GM18520 (cell line): Measurements from ENCODE around the gene POLK.
A peak's percentile ranks its signal among the peaks of the same experiment; 100 is the strongest.
"Not testable (repeated sequence)": the region's sequence is repeated elsewhere in the genome, so short reads cannot be mapped to it uniquely, and the experiment has no call there.

Experiments
- ATAC-seq: cut with Tn5 transposase; IDR thresholded peaks from one replicate; pipeline ENCODE4 v1.9.1; 2021; ENCODE audit not compliant: unreplicated experiment

POLK gene

DNA sequence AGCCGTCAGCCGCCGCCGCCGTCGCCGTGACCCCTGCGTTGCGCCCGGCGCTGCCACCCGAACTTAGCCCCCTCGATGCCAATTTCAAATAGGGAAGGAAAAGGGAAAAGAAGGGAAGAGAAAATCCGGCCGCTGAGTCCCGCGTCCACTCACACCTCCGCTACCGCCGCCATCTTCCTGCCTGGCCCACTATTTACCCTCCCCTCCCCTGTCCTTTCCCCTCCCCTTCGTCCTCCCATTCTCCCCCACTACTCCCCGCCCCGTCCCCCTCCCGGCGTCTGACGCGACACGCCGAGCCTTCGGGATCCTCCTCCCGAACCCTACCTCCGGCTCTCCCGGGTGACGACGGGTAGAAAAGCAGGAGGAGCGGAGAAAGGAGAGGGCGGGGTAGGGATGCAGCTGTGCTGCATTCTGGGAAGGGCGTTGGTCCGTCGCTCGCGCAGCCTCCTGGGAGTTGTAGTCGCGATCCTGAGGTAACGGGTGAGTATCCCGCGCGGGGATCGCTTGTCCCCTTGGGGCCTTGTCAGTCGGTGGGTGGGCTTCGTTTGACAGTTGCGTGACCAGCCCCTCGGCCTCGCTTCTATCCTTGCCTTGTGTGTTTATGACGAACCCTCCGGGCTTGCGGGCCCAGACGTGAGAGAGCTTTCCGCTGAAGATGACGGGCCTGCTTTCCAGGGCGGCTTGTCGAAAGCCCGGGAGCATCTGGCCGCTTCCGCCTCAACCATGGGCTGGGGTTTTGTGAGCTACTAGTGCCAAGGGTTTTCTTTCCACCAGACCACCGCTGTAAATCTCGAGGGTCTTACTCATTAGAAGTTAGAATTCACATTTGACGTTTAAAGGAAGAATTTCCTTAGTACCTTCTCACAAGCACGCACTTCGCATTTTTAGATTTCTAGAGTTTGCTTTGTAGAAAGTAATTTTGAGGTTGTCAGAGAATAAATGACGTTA is at the start of gene POLK, which contains the start of gene CERT1:
TSS of gene POLK (plus strand) at position 457 of the 948 bp plus-strand sequence.
TSS of gene CERT1 (minus strand) at position 195 of the 948 bp plus-strand sequence. CDS start 422 bp downstream, outside the sequence.
- peak; percentile 79 for ATAC-seq

DNA sequence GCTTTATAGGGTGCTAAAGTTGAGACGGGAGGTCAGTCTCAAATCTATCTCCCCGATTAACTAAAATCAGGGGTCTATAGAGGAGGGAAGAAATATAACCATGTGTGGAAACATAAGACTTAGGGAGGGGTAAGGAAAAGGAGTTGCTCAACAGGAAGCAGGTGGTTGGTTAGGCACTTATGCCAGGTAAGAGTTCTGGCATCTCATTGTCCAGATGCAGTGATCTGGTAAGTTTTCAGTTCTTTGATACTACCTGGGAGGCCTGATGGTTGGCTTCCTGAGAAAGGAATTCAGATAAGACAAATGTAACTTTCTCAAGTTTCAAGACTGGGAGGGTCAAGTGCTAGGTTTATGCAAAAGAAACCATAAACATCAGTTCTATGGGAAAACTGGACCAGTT is 48.0 kb upstream of the POLK start:
- no peak for ATAC-seq

DNA sequence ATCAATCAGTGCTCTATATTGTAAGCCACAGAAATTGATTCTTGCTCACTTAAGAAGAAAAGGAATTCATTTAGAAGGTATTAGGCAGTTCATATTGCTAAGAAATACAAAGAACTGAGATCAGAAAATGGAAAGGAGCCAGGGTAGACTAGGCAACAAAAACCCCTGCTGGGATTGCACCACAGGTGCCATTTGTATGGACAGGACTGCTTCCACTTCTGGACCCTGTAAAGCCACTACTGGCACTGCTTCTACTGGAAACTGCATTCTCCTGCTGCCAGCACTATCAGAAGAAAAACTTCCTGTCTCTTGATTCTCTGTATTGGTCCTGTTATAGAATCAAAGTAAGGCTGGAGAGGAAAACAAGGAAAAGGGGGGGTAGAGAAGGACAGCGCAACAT is 46.2 kb upstream of the POLK start:
- no peak for ATAC-seq

DNA sequence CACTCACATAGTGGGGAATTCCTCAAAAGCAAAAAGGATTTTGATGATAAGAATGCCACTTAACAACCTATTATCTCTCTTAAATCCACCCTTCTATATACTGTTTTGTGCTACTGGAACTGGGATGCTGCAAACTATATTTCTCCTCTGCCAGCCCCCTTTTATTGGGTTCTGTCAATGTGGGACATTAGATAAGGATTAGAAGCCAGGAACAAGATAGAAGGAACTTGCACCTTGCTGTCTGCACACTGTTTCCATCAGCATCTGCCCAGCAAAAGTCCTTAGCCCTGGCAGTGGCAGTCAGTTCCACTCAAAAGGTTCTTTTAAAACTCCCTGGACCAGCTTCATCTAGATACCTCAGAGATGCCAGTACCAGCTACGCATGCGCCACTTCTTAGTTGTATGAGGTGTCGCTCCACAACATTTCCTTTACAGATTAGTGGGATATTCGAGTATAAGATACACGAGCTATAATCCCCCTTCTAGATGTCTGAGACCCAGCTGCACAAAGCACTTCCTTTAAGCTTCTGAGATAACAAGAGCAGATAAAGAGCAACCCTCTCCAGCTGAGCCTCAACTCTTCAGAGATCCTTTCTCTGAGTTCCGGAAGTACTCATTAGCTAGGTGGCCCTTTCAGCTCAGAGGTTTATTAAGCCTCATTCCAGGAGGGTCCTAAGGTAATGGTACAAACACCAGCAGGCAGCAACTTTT is 45.5 kb upstream of the POLK start:
- ATAC-seq, result no peak

DNA sequence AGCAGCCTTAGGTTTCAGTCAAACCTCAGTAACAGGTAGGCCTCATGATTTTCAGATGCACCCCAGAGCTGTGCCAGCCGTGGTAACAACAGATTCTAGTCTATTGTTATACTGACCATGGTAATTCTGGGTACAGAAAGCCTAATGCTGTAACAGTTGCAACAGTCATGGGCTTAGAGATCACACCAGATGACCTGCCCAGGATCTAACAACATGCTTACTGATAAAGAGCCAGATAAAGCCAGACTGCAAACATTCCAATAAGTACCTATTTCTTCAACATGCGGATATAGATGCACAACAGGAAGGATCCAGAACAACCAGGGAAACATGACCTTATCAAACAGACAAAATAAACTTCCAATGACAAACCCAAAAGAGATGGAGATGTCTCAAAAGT is 43.1 kb upstream of the POLK start:
- no peak for ATAC-seq

DNA sequence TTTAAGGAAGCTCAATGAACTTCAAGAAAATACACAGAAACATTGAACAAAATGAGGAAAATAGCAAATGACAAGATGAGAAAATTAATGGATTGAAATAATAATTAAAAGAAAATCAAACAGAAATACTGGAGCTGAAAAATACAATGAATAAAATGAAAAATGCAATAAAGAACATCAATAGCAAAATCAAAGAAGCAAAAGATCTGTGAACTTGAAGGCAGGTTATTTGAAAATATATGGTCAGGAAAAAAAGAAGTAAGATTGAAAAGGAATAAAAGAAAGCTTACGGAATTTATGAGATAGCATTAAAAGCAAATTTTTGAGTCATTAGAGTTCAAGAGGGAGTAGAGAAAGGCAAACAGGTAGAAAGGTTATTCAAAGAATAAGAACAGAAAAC is 42.7 kb upstream of the POLK start:
- ATAC-seq, result no peak

DNA sequence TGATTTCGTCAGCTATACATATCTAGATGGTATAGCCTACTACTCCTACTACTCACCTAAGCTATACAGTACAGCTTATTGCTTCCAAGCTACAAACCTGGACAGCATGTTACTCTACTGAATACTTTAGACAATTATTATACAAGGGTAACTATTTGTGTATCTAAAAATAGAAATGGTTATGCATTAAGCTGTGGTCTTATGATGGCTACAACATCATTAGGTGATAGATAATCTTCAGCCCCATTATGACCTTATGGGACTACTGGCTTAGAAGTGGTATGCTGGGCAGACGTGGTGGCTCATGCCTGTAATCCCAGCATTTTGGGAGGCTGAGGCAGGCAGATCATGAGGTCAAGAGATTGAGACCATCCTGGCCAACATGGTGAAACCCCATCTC is 40.5 kb upstream of the POLK start:
- ATAC-seq, result no peak

DNA sequence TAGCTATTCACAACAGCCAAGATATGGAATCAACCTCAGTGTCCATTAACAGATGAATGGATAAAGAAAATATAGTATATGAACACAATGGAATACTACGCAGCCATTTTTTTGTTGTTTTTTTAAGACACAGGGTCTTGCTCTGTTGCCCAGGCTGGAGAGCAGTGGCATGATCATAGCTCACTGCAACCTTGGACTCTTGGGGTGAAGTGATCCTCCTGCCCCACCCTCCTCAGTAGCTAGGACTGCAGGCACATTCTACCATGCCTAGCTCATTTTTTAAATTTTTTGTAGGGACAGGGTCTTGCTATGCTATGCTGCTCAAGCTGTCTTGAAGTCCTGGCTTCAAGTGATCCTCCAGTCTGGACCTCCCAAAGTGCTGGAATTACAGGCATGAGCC is 38.7 kb upstream of the POLK start:
- no peak for ATAC-seq

DNA sequence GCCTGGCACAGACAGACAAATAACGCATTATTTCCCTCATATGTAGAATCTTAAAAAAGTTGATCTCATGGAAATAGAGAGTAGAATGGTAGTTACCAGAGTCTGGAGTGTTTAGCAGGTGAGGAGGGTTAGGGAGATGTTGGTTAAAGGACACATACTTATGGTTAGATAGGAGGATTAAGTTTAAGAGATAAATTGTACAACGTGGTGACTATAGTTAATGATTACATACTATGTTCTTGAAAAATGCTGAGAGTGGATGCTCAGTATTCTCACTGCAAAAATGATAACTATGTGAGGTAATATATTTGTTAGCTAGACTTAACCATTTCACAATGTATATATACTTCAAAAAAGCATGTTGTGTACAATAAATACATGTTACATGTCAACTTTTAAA is 38.2 kb upstream of the POLK start:
- ATAC-seq, result no peak

DNA sequence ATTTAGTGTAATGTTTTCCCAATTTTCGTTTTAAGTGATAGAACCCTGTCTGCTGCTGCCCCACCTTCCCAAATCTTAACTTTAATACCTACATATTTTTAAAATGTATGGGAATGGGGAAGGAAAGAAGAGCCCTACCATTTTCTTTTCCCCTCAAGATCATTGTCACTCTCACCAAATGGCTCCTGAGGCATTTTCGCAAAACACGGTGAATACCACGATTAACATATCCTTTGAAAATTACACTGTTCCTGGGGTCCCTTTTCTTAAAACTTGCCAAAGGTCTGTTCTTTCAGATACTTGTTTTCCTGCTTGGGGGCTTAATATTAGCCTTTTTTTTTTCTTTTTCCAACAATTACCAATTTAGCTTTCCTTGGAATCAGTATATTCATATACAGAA is 36.3 kb upstream of the POLK start:
- no peak for ATAC-seq

DNA sequence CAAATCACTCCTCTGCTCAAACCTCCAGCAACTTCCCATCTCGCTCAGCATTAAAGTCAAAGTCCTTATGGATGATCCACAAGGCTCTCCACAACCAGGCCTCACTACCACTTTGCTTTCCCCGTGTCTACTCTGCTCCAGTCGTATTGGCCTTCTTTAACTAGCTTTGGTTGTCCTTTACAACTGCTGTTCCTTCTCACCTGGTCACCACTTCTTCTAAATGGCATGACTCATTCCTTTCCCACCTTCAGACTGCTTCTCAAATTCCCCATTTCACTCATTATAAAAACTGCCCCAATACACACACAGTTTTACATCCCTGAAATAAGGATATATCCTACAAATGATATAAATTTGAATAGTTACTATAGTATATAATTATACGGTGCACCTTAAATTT is 30.7 kb upstream of the POLK start:
- no peak for ATAC-seq

DNA sequence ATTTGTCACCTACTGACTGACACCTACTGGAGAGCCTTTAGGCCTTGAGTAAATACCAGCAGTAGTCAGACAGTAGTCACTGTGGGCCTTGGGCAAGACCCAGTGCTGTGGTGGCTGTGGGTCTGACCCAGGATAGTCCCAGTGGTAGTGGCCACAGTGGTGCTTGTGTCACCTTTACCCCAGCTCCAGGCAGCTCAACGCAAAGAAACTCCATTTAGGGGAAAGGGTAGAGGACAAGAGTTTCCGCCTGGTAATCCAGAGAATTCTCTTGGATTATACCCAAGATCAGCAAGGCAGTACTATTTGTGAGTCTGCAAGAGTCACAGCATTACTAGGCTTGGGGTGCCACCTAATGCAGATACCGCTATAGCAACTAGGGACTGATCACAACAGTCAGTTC is 29.2 kb upstream of the POLK start:
- no peak for ATAC-seq

DNA sequence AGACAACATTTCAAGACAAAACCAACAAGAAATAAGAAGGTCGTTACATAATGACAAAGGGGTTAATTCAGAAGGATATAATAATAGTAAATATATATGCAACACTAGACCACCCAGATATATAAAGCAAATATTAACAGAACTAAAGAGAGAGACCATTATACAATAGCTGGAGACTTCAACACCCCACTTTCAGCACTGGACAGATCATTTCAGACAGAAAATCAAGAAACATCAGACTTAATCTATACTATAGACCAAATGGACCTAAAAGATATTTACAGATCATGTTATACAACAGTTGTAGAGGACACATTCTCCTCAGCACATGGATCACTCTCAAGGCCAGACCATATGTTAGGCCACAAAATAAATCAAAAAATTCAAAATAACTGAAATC is 27.1 kb upstream of the POLK start:
- no peak for ATAC-seq

DNA sequence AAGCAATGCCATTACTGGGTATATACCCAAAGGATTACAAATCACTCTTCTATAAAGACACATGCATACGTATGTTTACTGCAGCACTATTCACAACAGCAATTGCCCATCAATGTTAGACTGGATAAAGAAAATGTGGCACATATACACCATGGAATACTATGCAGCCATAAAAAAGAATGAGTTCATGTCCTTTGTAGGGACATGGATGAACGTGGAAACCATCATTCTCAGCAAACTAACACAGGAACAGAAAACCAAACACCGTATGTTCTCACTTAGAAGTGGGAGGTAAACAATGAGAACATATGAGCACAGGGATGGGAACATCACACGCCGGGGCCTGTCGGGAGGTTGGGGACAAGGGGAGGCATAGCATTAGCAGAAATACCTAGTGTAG is 21.8 kb upstream of the POLK start:
- not testable (repeated sequence) for ATAC-seq

DNA sequence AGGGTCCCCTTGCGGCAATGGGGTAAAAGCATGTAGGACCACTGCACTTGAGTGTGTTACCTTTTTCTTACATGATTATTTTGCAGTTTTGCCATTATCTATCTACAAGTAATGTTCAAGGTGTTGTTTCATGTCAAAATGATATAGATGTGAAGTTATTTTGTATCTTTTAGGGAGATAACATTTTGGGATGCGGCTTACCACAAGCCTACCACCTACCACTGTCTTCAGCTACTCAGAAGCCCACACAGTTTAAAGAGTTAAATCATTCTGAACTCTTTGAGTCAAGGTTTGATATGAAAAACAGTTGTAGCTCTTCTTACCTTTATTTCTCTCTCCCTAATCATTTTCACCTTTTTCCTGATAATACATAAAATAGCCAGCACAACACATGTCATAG is 20.1 kb upstream of the POLK start:
- no peak for ATAC-seq

DNA sequence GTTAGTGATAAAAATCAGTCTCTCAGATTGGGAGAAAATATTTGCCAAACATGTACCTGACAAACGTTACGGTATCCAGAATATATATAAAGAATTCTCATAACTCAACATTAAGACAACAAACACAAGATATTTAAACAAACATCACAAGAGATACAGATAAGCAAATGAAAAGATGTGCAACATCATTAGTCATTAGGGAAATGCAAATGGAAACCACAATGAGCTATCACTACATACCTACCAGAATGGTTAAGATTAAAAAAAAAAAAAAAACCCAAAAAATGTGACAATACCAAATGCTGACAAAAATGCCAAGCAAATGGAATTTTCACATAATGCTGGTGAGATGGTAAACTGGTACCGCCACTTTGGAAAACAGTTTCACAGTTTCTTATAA is 15.7 kb upstream of the POLK start:
- no peak for ATAC-seq

DNA sequence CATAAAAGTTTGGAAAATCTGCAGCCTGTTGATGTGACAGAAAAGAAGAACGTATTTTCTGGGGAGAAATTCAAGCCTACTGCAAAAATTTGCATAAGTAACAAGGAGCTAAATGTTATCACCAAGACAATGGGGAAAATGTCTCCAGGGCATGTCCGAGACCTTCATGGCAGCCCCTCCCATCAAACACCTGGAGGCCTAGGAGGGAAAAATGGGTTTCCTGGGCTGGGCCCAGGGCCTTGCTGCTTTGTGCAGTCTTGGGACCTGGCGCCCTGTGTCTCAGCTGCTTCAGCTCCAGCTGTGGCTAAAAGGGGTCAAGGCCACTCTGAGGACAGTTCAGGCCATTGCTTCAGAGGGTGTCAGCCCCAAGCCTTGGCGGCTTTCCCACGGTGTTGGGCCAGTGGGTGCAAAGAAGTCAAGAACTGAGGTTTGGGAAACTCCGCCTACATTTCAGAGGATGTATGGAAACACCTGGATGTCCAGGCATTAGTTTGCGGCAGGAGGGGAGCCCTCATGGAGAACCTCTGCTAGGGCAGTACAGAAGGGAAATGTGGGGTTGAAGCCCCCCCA is 13.4 kb upstream of the POLK start:
- no peak for ATAC-seq

DNA sequence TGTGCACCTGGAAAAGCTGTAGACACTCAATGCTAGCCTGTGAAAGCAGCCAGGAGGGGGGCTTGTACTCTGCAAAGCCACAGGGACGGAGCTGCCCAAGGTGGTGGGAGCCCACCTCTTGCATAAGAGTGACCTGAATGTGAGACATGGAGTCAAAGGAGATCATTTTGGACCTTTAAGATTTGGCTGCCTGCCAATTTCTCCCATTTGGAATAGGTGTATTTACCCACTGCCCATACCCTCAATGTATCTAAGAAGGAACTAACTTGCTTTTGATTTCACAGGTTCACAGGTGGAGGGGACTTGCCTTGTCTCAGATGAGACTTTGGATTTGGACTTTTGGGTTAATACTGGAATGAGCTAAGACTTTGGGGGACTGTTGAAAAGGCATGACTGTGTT is 12.8 kb upstream of the POLK start:
- ATAC-seq, result not testable (repeated sequence)

DNA sequence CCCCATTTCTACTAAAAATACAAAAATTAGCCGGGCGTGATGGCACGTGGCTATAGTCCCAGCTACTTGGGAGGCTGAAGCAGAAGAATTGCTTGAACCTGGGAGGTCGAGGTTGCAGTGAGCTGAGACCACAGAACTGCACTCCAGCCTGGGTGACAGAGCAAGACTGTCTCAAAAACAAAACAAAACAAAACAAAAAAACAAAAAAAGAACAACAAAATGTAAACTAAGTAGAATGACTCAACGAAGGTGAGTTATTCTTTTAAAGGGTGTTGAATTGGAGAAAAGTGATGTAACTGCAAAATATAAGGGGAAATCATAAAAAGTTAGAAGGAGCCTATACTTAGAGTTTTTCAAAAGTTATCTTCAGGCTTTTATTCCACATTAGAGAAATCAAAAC is 6.6 kb upstream of the POLK start:
- ATAC-seq, result not testable (repeated sequence)

DNA sequence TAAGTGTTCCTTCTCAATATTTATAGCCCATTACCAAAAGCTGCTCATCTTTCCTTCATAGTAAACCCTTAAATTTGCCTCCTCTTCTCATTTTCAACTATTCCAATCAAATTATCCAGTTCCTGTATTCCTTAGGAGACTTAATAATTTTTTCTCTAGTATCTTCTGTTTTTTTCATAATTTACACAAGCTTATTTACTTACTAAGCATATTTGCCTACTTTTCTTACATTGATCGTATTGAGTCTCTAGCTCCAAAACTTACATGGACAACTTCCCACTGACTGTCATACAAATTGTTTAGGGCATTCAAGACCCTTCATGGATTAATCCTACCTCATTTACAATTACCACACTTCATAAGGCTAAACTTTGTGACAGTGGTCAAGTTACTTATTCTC is 3.9 kb upstream of the POLK start:
- no peak for ATAC-seq

DNA sequence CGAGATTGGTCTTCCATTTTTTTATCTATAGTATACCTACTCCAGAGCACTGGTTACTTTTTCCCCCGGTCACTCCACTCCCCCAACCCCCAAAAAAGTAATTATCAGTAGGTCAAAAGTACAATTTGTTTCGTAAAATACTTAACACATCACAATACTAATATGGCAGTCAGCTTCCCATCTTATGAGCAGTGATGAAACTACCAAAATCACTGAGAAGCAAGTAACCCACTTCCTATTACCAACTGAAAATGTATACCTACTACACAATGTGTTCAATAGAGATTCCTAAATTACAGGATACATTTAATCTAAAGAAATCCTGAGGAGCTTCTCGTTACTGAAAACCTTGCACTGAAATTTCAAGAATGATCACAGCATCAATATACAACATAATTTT is 2.1 kb upstream of the POLK start:
- no peak for ATAC-seq

DNA sequence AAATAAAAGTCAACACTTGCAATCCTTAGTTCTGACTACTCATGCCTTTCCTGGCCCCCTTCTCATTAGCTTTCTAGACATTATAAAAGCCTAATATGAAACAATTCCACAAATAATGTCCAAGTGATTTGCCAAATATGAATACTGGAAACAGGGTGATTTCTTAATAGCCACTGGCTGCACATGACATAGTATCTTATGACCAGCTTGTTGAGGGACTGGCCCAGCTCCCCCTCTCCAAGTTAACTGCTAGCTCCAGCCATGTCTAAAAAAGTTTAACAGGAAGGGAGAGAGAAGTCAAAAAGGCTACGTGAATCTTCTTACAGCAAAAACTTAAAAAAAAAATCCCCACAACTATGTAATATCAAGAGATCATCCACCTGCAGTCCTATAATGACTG is 1.7 kb upstream of the POLK start:
- ATAC-seq, result no peak
